H9 (cell line): ENCODE data around the gene MIPOL1. TPM values are rescaled to one million over a fixed set of nuclear protein-coding genes. Genes with fewer than 3 reads are reported as not detected.

Source experiments
- DNase-seq: peaks from one replicate; pipeline ENCODE4 v3.0.0-alpha.2; 2017
- H2AFZ ChIP-seq: one replicate; pipeline ENCODE4 v1.6.1; 2013; ENCODE audit warnings: mild to moderate bottlenecking, low read length, control low read depth, moderate library complexity
- H2AK5ac ChIP-seq: 2 replicates; pipeline ENCODE4 v1.6.1; 2013; ENCODE audit warnings: low read length, control low read depth, mixed read lengths; ENCODE audit not compliant: insufficient read length
- H2BK120ac ChIP-seq: one replicate; pipeline ENCODE4 v1.6.1; 2013; ENCODE audit warnings: low read depth, mild to moderate bottlenecking, low read length, control low read depth, inconsistent platforms; ENCODE audit not compliant: poor library complexity, severe bottlenecking
- H2BK12ac ChIP-seq: 2 replicates; pipeline ENCODE4 v1.6.1; 2013; ENCODE audit warnings: low read length, control low read depth, mixed read lengths, low read depth; ENCODE audit not compliant: insufficient read length
- H2BK15ac ChIP-seq: 2 replicates; pipeline ENCODE4 v1.6.1; 2013; ENCODE audit warnings: low read depth, low read length, control low read depth
- H2BK20ac ChIP-seq: one replicate; pipeline ENCODE4 v1.6.1; 2013; ENCODE audit warnings: low read depth, mild to moderate bottlenecking, low read length, control low read depth, inconsistent platforms; ENCODE audit not compliant: poor library complexity, severe bottlenecking
- H2BK5ac ChIP-seq: 2 replicates; pipeline ENCODE4 v1.6.1; 2013; ENCODE audit warnings: low read length, control low read depth, mixed read lengths; ENCODE audit not compliant: insufficient read length
- H3K14ac ChIP-seq: 2 replicates; pipeline ENCODE4 v1.6.1; 2013; ENCODE audit warnings: low read length, control low read depth; ENCODE audit not compliant: insufficient read depth
- H3K18ac ChIP-seq: 2 replicates; pipeline ENCODE4 v1.6.1; 2013; ENCODE audit warnings: low read depth, mild to moderate bottlenecking, mixed read lengths, low read length, control low read depth; ENCODE audit not compliant: insufficient read length
- H3K23ac ChIP-seq: 2 replicates; pipeline ENCODE4 v1.6.1; 2013; ENCODE audit warnings: low read length, control low read depth, mixed read lengths, low read depth; ENCODE audit not compliant: insufficient read length
- H3K23me2 ChIP-seq: 2 replicates; pipeline ENCODE4 v1.6.1; 2013; ENCODE audit warnings: low read depth, mild to moderate bottlenecking, mixed read lengths, low read length, control low read depth; ENCODE audit not compliant: insufficient read length, poor library complexity, severe bottlenecking
- H3K27ac ChIP-seq: 2 replicates; pipeline ENCODE4 v1.5.1; 2013; ENCODE audit warnings: low read length, control low read depth, mixed read lengths, low read depth; ENCODE audit not compliant: insufficient read length
- H3K27me3 ChIP-seq: 2 replicates; pipeline ENCODE4 v1.6.1; 2013; ENCODE audit warnings: low read length, control low read depth, inconsistent platforms; ENCODE audit not compliant: insufficient read depth
- H3K4ac ChIP-seq: 2 replicates; pipeline ENCODE4 v1.6.1; 2013; ENCODE audit warnings: low read depth, mild to moderate bottlenecking, control low read depth, inconsistent platforms, low read length, moderate library complexity
- H3K4me1 ChIP-seq: 2 replicates; pipeline ENCODE4 v1.6.1; 2013; ENCODE audit warnings: low read length, control low read depth, inconsistent platforms; ENCODE audit not compliant: insufficient read depth
- H3K4me2 ChIP-seq: 2 replicates; pipeline ENCODE4 v1.6.1; 2013; ENCODE audit warnings: low read length, control low read depth, mixed read lengths; ENCODE audit not compliant: insufficient read length, insufficient read depth
- H3K56ac ChIP-seq: 2 replicates; pipeline ENCODE4 v1.6.1; 2013; ENCODE audit warnings: low read depth, mild to moderate bottlenecking, mixed read lengths, low read length, control low read depth; ENCODE audit not compliant: insufficient read length
- H3K79me1 ChIP-seq: 2 replicates; pipeline ENCODE4 v1.6.1; 2013; ENCODE audit warnings: low read depth, mild to moderate bottlenecking, moderate library complexity, low read length, control low read depth, inconsistent platforms; ENCODE audit not compliant: insufficient read depth, poor library complexity, severe bottlenecking
- H3K79me2 ChIP-seq: 2 replicates; pipeline ENCODE4 v1.6.1; 2013; ENCODE audit warnings: low read length, control low read depth, inconsistent platforms; ENCODE audit not compliant: insufficient read depth
- H3K9ac ChIP-seq: 2 replicates; pipeline ENCODE4 v1.6.1; 2013; ENCODE audit warnings: low read length, control low read depth, mixed read lengths; ENCODE audit not compliant: insufficient read length; ENCODE audit errors: extremely low read depth
- H3K9me3 ChIP-seq: one replicate; pipeline ENCODE4 v1.6.1; 2013; ENCODE audit warnings: low read depth, low read length, inconsistent platforms; ENCODE audit not compliant: control insufficient read depth
- H3T11ph ChIP-seq: one replicate; pipeline ENCODE4 v1.6.1; 2013; ENCODE audit warnings: mild to moderate bottlenecking, low read length, control low read depth, inconsistent platforms
- H4K20me1 ChIP-seq: one replicate; pipeline ENCODE4 v1.6.1; 2013; ENCODE audit not compliant: control insufficient read depth, insufficient read length, insufficient read depth
- H4K5ac ChIP-seq: 2 replicates; pipeline ENCODE4 v1.6.1; 2013; ENCODE audit warnings: low read depth, mild to moderate bottlenecking, mixed read lengths, low read length, control low read depth; ENCODE audit not compliant: insufficient read length
- H4K8ac ChIP-seq: replicated peaks from 2 replicates; pipeline ENCODE4 v1.6.1; 2013; ENCODE audit warnings: low read length, control low read depth, mixed read lengths, low read depth; ENCODE audit not compliant: insufficient read length
- H4K91ac ChIP-seq: 2 replicates; pipeline ENCODE4 v1.6.1; 2013; ENCODE audit warnings: low read depth, mild to moderate bottlenecking, moderate library complexity, mixed read lengths, low read length, control low read depth; ENCODE audit not compliant: insufficient read length
- H3K27ac Mint-ChIP-seq, 3 experiments: 2 replicates in 2 of 3; 3 replicates in 1 of 3; pipeline ENCODE4 v1.8.0; 2020 to 2021; ENCODE audit warnings: mixed read lengths in 3 of 3, mild to moderate bottlenecking in 1 of 3, moderate library complexity in 1 of 3
- H3K27me3 Mint-ChIP-seq: 2 replicates; pipeline ENCODE4 v1.8.0; 2021; ENCODE audit warnings: low read depth, mild to moderate bottlenecking, moderate library complexity, mixed read lengths
- H3K36me3 Mint-ChIP-seq, 3 experiments: 2 replicates in 2 of 3; 3 replicates in 1 of 3; pipeline ENCODE4 v1.8.0; 2020 to 2021; ENCODE audit warnings: low read depth in 3 of 3, mixed read lengths in 3 of 3; ENCODE audit not compliant: insufficient read depth in 1 of 3
- H3K4me1 Mint-ChIP-seq, 2 experiments: 2 replicates each; pipeline ENCODE4 v1.8.0; 2020; ENCODE audit warnings: mixed read lengths in 2 of 2
- H3K4me3 Mint-ChIP-seq, 2 experiments: 2 replicates in 1 of 2; 3 replicates in 1 of 2; pipeline ENCODE4 v1.8.0; 2020 to 2021; ENCODE audit warnings: mild to moderate bottlenecking in 2 of 2, mixed read lengths in 2 of 2, moderate library complexity in 1 of 2
- H3K9me3 Mint-ChIP-seq, 2 experiments: 2 replicates in 1 of 2; 3 replicates in 1 of 2; pipeline ENCODE4 v1.8.0; 2020; ENCODE audit warnings: mild to moderate bottlenecking in 2 of 2, mixed read lengths in 2 of 2, moderate library complexity in 1 of 2
- CTCF ChIP-seq: fragments of 200-600 bp; sonication (generic); conservative IDR thresholded peaks from 3 replicates; pipeline ENCODE4 v1.8.0; 2021; ENCODE audit warnings: antibody characterized with exemption, mild to moderate bottlenecking
- WGBS: extraction: QIAGEN DNeasy Blood & Tissue Kit; methylation state at CpG from one replicate; pipeline ENCODE4 v1.1.7; 2013; ENCODE audit warnings: missing lambda C conversion rate, low lambda C conversion rate, mixed read lengths; ENCODE audit not compliant: insufficient read length; ENCODE audit errors: extremely low coverage; 5-methylcytosine and 5-hydroxymethylcytosine counted together
- total RNA-seq: library from RNA; stranded (reverse); gene quantifications from 2 replicates; pipeline ENCODE4 v1.2.1, GENCODE V29; 2021

MIPOL1 gene
- total RNA-seq, 1 experiment from 2014 or later: 15.6 TPM

- peaks cover 0 to 4% (median 0%) of the 10 kb centered on the region in 3 experiments; a peak in 2 of 7 replicates for H3K36me3 Mint-ChIP-seq
Measured at GRCh38 chr14:37318938-37319337, 121.2 kb downstream of the MIPOL1 start.

More at GRCh38 chr14:37318938-37319337, 121.2 kb downstream of the MIPOL1 start:
- no peaks in the 10 kb centered on the region for H3K4me1 ChIP-seq
- no peak overlapping the region for H3K4me3 Mint-ChIP-seq
- H2BK12ac ChIP-seq: no peak overlapping the region
- H3K4ac ChIP-seq: no peak overlapping the region
- H2BK15ac ChIP-seq: no peak overlapping the region
- H4K91ac ChIP-seq: no peak overlapping the region
- H3K27me3 Mint-ChIP-seq: no peaks in the 10 kb centered on the region
- H3K4me1 Mint-ChIP-seq: peaks cover 5 to 7% of the 10 kb centered on the region in 2 experiments; a peak in 3 of 4 replicates
- H2AFZ ChIP-seq: no peak overlapping the region
- DNase-seq: no peak
- no peaks in the 10 kb centered on the region for H3K9me3 ChIP-seq
- no peak overlapping the region for H3T11ph ChIP-seq
- no peak overlapping the region for H3K23ac ChIP-seq
- no peak overlapping the region for H3K27ac Mint-ChIP-seq
- no peak overlapping the region for H2BK120ac ChIP-seq
- H3K4me2 ChIP-seq: no peak overlapping the region
- H3K18ac ChIP-seq: no peak overlapping the region
- H2AK5ac ChIP-seq: no peak overlapping the region
- no peaks in the 10 kb centered on the region for H3K79me2 ChIP-seq
- no peaks in the 10 kb centered on the region for H3K79me1 ChIP-seq
- no CpG with 5 or more reads among the region's 2 CpGs for WGBS
- no peaks in the 10 kb centered on the region for H3K27me3 ChIP-seq
- no peak overlapping the region for H4K8ac ChIP-seq
- no peak overlapping the region for H3K56ac ChIP-seq
- H4K5ac ChIP-seq: no peak overlapping the region
- no peak overlapping the region for H2BK5ac ChIP-seq
- 0 out of 5 replicates have a peak, but pooled peaks cover 0 to 4% of the 10 kb centered on the region in 2 experiments for H3K9me3 Mint-ChIP-seq
- no peak overlapping the region for H3K27ac ChIP-seq
- no peak overlapping the region for H3K9ac ChIP-seq
- H4K20me1 ChIP-seq: no peaks in the 10 kb centered on the region
- H2BK20ac ChIP-seq: no peak overlapping the region
- no peak for TF ChIP-seq CTCF
- no peak overlapping the region for H3K14ac ChIP-seq
- H3K23me2 ChIP-seq: no peaks in the 10 kb centered on the region
